WTC11 (cell line): ENCODE results near the gene MYOM1. TPM values are rescaled to one million over a fixed set of nuclear protein-coding genes. Genes with fewer than 3 reads are reported as not detected.
"Not testable (repeated sequence)": the region's sequence is repeated elsewhere in the genome, so short reads cannot be mapped to it uniquely, and the experiment has no call there.

Experiments used
- ATAC-seq: fragments of 200-7000 bp; cut with Tn5 transposase; 2 replicates; pipeline ENCODE4 v1.10.0; 2021; ENCODE audit warnings: mild to moderate bottlenecking, moderate library complexity
- CTCF ChIA-PET: fragments of 300-600 bp; sonication (Branson Sonifier 250); formaldehyde crosslinking; loops from one replicate; lab custom pipeline; 2021; ENCODE audit warnings: antibody characterized with exemption; lab: Charles Lee
- POLR2A ChIA-PET: fragments of 350-600 bp; sonication (Branson Sonifier 250); formaldehyde crosslinking; loops from one replicate; lab custom pipeline; 2021; ENCODE audit warnings: antibody characterized with exemption; lab: Charles Lee
- DNase-seq: peaks from one replicate; pipeline ENCODE4 v3.0.0; 2021; ENCODE audit warnings: low spot score
- H3K27ac Mint-ChIP-seq: 2 replicates; pipeline ENCODE4 v1.8.0; 2021; ENCODE audit warnings: mixed read lengths
- H3K27me3 Mint-ChIP-seq: 2 replicates; pipeline ENCODE4 v1.8.0; 2021; ENCODE audit warnings: low read depth, mild to moderate bottlenecking, moderate library complexity, mixed read lengths
- H3K36me3 Mint-ChIP-seq: 2 replicates; pipeline ENCODE4 v1.8.0; 2021; ENCODE audit warnings: mixed read lengths
- H3K4me1 Mint-ChIP-seq: 2 replicates; pipeline ENCODE4 v1.8.0; 2022; ENCODE audit warnings: mixed read lengths
- H3K4me3 Mint-ChIP-seq: 2 replicates; pipeline ENCODE4 v1.8.0; 2021; ENCODE audit warnings: mild to moderate bottlenecking, moderate library complexity, mixed read lengths
- H3K9me3 Mint-ChIP-seq: 2 replicates; pipeline ENCODE4 v1.8.0; 2021; ENCODE audit warnings: mixed read lengths
- AR ChIP-seq: fragments of 250-450 bp; sonication (Bioruptor Pico); IDR thresholded peaks from 2 replicates; pipeline ENCODE4 v1.9.0; 2021; ENCODE audit warnings: mild to moderate bottlenecking
- ATF1 ChIP-seq: sonication (generic); formaldehyde crosslinking; IDR thresholded peaks from 2 replicates; pipeline ENCODE4 v1.8.1; 2023; ENCODE audit warnings: mild to moderate bottlenecking, moderate library complexity, missing genetic modification reagents
- CBFB ChIP-seq: sonication (generic); formaldehyde crosslinking; IDR thresholded peaks from 2 replicates; pipeline ENCODE4 v1.8.1; 2022; ENCODE audit warnings: mild to moderate bottlenecking, low read depth, missing genetic modification reagents
- E2F5 ChIP-seq: sonication (generic); formaldehyde crosslinking; IDR thresholded peaks from 2 replicates; pipeline ENCODE4 v1.8.1; 2022; ENCODE audit warnings: mild to moderate bottlenecking, moderate library complexity, missing genetic modification reagents
- FOXK1 ChIP-seq: sonication (generic); formaldehyde crosslinking; IDR thresholded peaks from 2 replicates; pipeline ENCODE4 v1.8.0; 2022; ENCODE audit warnings: mild to moderate bottlenecking, moderate library complexity, missing genetic modification reagents
- GTF2I ChIP-seq: fragments of 250-450 bp; sonication (Bioruptor Pico); conservative IDR thresholded peaks from 2 replicates; pipeline ENCODE4 v1.4.0; 2021; ENCODE audit warnings: mild to moderate bottlenecking
- JUN ChIP-seq: sonication (generic); formaldehyde crosslinking; IDR thresholded peaks from 2 replicates; pipeline ENCODE4 v1.8.0; 2023; ENCODE audit warnings: mild to moderate bottlenecking, missing genetic modification reagents
- MXD4 ChIP-seq: fragments of 250-450 bp; sonication (Bioruptor Pico); IDR thresholded peaks from 2 replicates; pipeline ENCODE4 v1.8.0; 2021; ENCODE audit warnings: mild to moderate bottlenecking, moderate library complexity, borderline replicate concordance
- SP1 ChIP-seq: sonication (generic); formaldehyde crosslinking; conservative IDR thresholded peaks from 2 replicates; pipeline ENCODE4 v1.8.1; 2022; ENCODE audit warnings: missing genetic modification reagents
- TEAD4 ChIP-seq: sonication (generic); formaldehyde crosslinking; IDR thresholded peaks from 2 replicates; pipeline ENCODE4 v1.8.0; 2022; ENCODE audit warnings: mild to moderate bottlenecking, missing genetic modification reagents
- TP53 ChIP-seq: sonication (generic); formaldehyde crosslinking; IDR thresholded peaks from 2 replicates; pipeline ENCODE4 v1.8.1; 2023; ENCODE audit warnings: mild to moderate bottlenecking, missing genetic modification reagents
- ZBTB21 ChIP-seq: sonication (generic); formaldehyde crosslinking; IDR thresholded peaks from 2 replicates; pipeline ENCODE4 v1.8.1; 2023; ENCODE audit warnings: mild to moderate bottlenecking, missing genetic modification reagents, borderline replicate concordance
- ZNF425 ChIP-seq: fragments of 250-450 bp; sonication (Bioruptor Pico); conservative IDR thresholded peaks from 2 replicates; pipeline ENCODE4 v1.9.0; 2021; ENCODE audit warnings: mild to moderate bottlenecking
- ZNF512 ChIP-seq: sonication (generic); formaldehyde crosslinking; IDR thresholded peaks from 2 replicates; pipeline ENCODE4 v1.8.1; 2022; ENCODE audit warnings: missing genetic modification reagents, borderline replicate concordance
- total RNA-seq: library from RNA; stranded (reverse); gene quantifications from 3 replicates; pipeline ENCODE4 v1.2.3, GENCODE V29; 2021

MYOM1 gene
- total RNA-seq, 1 experiment from 2014 or later, result 0.35 TPM

- no peak for TF ChIP-seq AR (CRISPR knock-in tag)
- no peak for TF ChIP-seq TEAD4
- TF ChIP-seq SP1, result no peak
- TF ChIP-seq MXD4, result no peak
- no peak for TF ChIP-seq CBFB
Measured at GRCh38 chr18:3067165-3067661, 152.6 kb downstream of the MYOM1 start (continued).

GRCh38 chr18:3066341-3067110 is 153.2 kb downstream of the MYOM1 start:
- POLR2A ChIA-PET, result interaction anchor here (0.6 to 0.8 kb wide), 2 partner anchors 12 to 224 kb away, joined by 3 to 6 read pairs; no protein-coding TSS in a partner anchor
- H3K36me3 Mint-ChIP-seq, result no peaks in the 10 kb centered on the region
- TF ChIP-seq GTF2I, result no peak
- TF ChIP-seq JUN (CRISPR knock-in tag), result no peak
- no peak for TF ChIP-seq FOXK1 (CRISPR knock-in tag)
- no peak for TF ChIP-seq TP53
- no peak for TF ChIP-seq E2F5 (CRISPR knock-in tag)
- TF ChIP-seq ZBTB21 (CRISPR knock-in tag), result no peak
- TF ChIP-seq ZNF512, result no peak
- no peak for TF ChIP-seq ATF1
- no peak for TF ChIP-seq ZNF425 (CRISPR knock-in tag)
- TF ChIP-seq, all 79 proteins: peak for 0
- Mint-ChIP-seq H3K9me3 (peaks cover 1% of the 10 kb centered on the region), H3K4me3 (no peak overlapping the region), H3K27me3 (no peaks in the 10 kb centered on the region), H3K27ac (no peak overlapping the region), H3K4me1 (peaks cover 11% of the 10 kb centered on the region)
- no peak for DNase-seq
- CTCF ChIA-PET, result interaction anchor here (1.7 kb wide), 1 partner anchor 180 kb away, joined by 5 read pairs; no protein-coding TSS in a partner anchor
- no peak for ATAC-seq

GRCh38 chr18:3063766-3064165 is 156.0 kb downstream of the MYOM1 start:
- POLR2A ChIA-PET, H3K27ac Mint-ChIP-seq, H3K27me3 Mint-ChIP-seq, H3K4me1 Mint-ChIP-seq, H3K9me3 Mint-ChIP-seq, DNase-seq, H3K36me3 Mint-ChIP-seq, H3K4me3 Mint-ChIP-seq, ATAC-seq: not testable (repeated sequence)
- CTCF ChIA-PET, result interaction anchor here (0.5 to 3.5 kb wide), 10 partner anchors 8 to 233 kb away, joined by 3 to 25 read pairs (median 10); partner anchors contain the start of gene MYOM1
